ENCODE measurements around the gene DBET. TPM values are rescaled to one million over a fixed set of nuclear protein-coding genes. Genes with fewer than 3 reads are reported as not detected.

DBET gene
- total RNA-seq = not detected in 2 replicates

GRCh38 chr4:190064342-190064741 lies at the start of gene DBET:
DBET (plus strand) TSS chr4:190064502.

GRCh38 chr4:190027156-190027555 lies 37.1 kb upstream of the DBET start, which contains the start of gene FRG2:
FRG2 (minus strand) TSS chr4:190027256; CDS start chr4:190027204, 52 bp downstream.

Other genes starting within 250 kb of the DBET start
- 9.6 and 10.5 TPM in 2 replicates for gene FRG1, start 123.6 kb upstream of the DBET start, total RNA-seq
- not detected in 2 replicates for gene FRG2, start 37.2 kb upstream of the DBET start, total RNA-seq
- gene DUX4, start 109.3 kb downstream of the DBET start, total RNA-seq = not detected in 2 replicates